GM12878 (cell line): ENCODE measurements around the gene SOX5. TPM values are rescaled to one million over a fixed set of nuclear protein-coding genes. Genes with fewer than 3 reads are reported as not detected.

Experiments used
- ATAC-seq: fragments of 200-7000 bp; cut with Tn5 transposase; 3 replicates; pipeline ENCODE4 v1.9.1; 2020; ENCODE audit warnings: mild to moderate bottlenecking, moderate library complexity
- BruUV-seq: library from RNA; stranded (reverse); fragments of 400-500 nt; replicated peaks from 2 replicates; lab custom pipeline; 2021; lab: Mats Ljungman, UMichigan
- CTCF ChIA-PET: fragments of 300-600 bp; sonication (Branson Sonifier 250); formaldehyde crosslinking; extraction: SDS; loops from one replicate; lab custom pipeline; 2021; ENCODE audit warnings: inconsistent platforms; lab: Yijun Ruan, JAX
- POLR2A ChIA-PET: fragments of 350-600 bp; formaldehyde crosslinking; extraction: SDS; loops from one replicate; lab custom pipeline; 2021; ENCODE audit warnings: inconsistent platforms; lab: Charles Lee
- RAD21 ChIA-PET: fragments of 300-600 bp; sonication (Branson Sonifier 250); formaldehyde crosslinking; loops from one replicate; lab custom pipeline; 2023; ENCODE audit warnings: antibody characterized with exemption; ENCODE audit not compliant: unreplicated experiment; lab: Charles Lee
- SMC1A ChIA-PET: fragments of 300-600 bp; sonication (Branson Sonifier 250); formaldehyde crosslinking; loops from one replicate; lab custom pipeline; 2023; ENCODE audit not compliant: unreplicated experiment, uncharacterized antibody; lab: Charles Lee
- DNase-seq: peaks from one replicate; pipeline ENCODE4 v3.0.0-alpha.2; 2011; ENCODE audit warnings: low read depth, low spot score
- FAIRE-seq: peaks from 3 replicates; lab custom pipeline; 2011; peaks lifted over from hg19 to GRCh38; lab: Jason Lieb, UNC
- H2AFZ ChIP-seq: 2 replicates; pipeline ENCODE4 v1.6.0; 2011; ENCODE audit warnings: low read depth, low read length, control low read depth; ENCODE audit not compliant: control insufficient read depth
- H3K27ac ChIP-seq: 2 replicates; pipeline ENCODE4 v1.5.1; 2011; ENCODE audit warnings: control low read depth; ENCODE audit not compliant: control insufficient read depth, insufficient read depth
- H3K27me3 ChIP-seq, 2 experiments: replicated peaks in 1 of 2; 2 replicates each; pipeline versions ENCODE4 v1.6.0 to v1.6.1; 2011; ENCODE audit warnings: low read length in 1 of 2; ENCODE audit not compliant: control insufficient read depth in 2 of 2, insufficient read depth in 2 of 2
- H3K36me3 ChIP-seq, 2 experiments: 2 replicates each; pipeline ENCODE4 v1.5.1; 2011; ENCODE audit warnings: low read length in 1 of 2; ENCODE audit not compliant: control insufficient read depth in 2 of 2, insufficient read depth in 2 of 2
- H3K4me1 ChIP-seq: 2 replicates; pipeline ENCODE4 v1.6.1; 2011; ENCODE audit warnings: mild to moderate bottlenecking, low read length, moderate library complexity, mixed read lengths; ENCODE audit not compliant: control insufficient read depth, insufficient read depth
- H3K4me2 ChIP-seq: 2 replicates; pipeline ENCODE4 v1.6.0; 2011; ENCODE audit warnings: control low read depth; ENCODE audit not compliant: control insufficient read depth, insufficient read depth
- H3K4me3 ChIP-seq: fragments of 200-600 bp; sonication (generic); 2 replicates; pipeline ENCODE4 v1.5.1; 2016
- H3K79me2 ChIP-seq: 2 replicates; pipeline ENCODE4 v1.6.0; 2011; ENCODE audit warnings: low read length; ENCODE audit not compliant: control insufficient read depth, insufficient read depth
- H3K9ac ChIP-seq: 2 replicates; pipeline ENCODE4 v1.8.0; 2011; ENCODE audit warnings: low read length, control low read depth, mixed read lengths; ENCODE audit not compliant: control insufficient read depth, insufficient read depth
- H3K9me3 ChIP-seq: replicated peaks from 3 replicates; pipeline ENCODE4 v1.5.1; 2011; ENCODE audit warnings: mild to moderate bottlenecking, low read length; ENCODE audit not compliant: control insufficient read depth, insufficient read depth
- H4K20me1 ChIP-seq: 2 replicates; pipeline ENCODE4 v1.6.0; 2011; ENCODE audit not compliant: control insufficient read depth, insufficient read depth
- BCLAF1 ChIP-seq: fragments of 450-650 bp; IDR thresholded peaks from 2 replicates; pipeline ENCODE4 v1.6.1; 2017; ENCODE audit warnings: antibody characterized with exemption, mild to moderate bottlenecking, moderate library complexity
- CBFB ChIP-seq: IDR thresholded peaks from 2 replicates; pipeline ENCODE4 v1.6.1; 2016; ENCODE audit warnings: antibody characterized with exemption, low read depth
- CTCF ChIP-seq, 3 experiments: IDR thresholded peaks in 2 of 3; conservative IDR thresholded peaks in 1 of 3; 2 replicates each; pipeline ENCODE4 v1.5.1; 2011; ENCODE audit warnings: low read depth in 3 of 3, low read length in 3 of 3, mild to moderate bottlenecking in 3 of 3, control low read depth in 2 of 3, moderate library complexity in 2 of 3, inconsistent platforms in 1 of 3, mixed read lengths in 1 of 3; ENCODE audit not compliant: control insufficient read depth in 2 of 3, insufficient read depth in 1 of 3; ENCODE audit errors: extremely low read depth in 1 of 3
- E2F4 ChIP-seq: IDR thresholded peaks from 2 replicates; pipeline ENCODE4 v1.6.1; 2012; ENCODE audit warnings: low read depth, low read length, improper control_type of control experiment
- EP300 ChIP-seq, 2 experiments: fragments of 150-350 bp in 1 of 2; IDR thresholded peaks; 2 replicates each; pipeline ENCODE4 v1.6.1; 2011 to 2012; ENCODE audit warnings: low read depth in 2 of 2, low read length in 2 of 2, borderline replicate concordance in 1 of 2, improper control_type of control experiment in 1 of 2, inconsistent platforms in 1 of 2; ENCODE audit not compliant: control insufficient read depth in 1 of 2
- ETV6 ChIP-seq, 2 experiments: fragments of 450-650 bp in 1 of 2; IDR thresholded peaks in 1 of 2; conservative IDR thresholded peaks in 1 of 2; 2 replicates each; pipeline ENCODE4 v1.6.1; 2014; ENCODE audit warnings: antibody characterized with exemption in 1 of 2, borderline replicate concordance in 1 of 2, low read depth in 1 of 2, mild to moderate bottlenecking in 1 of 2, moderate library complexity in 1 of 2
- FOXK2 ChIP-seq: fragments of 450-650 bp; IDR thresholded peaks from 2 replicates; pipeline ENCODE4 v1.6.1; 2017; ENCODE audit warnings: mild to moderate bottlenecking, moderate library complexity
- JUNB ChIP-seq: IDR thresholded peaks from 2 replicates; pipeline ENCODE4 v1.6.1; 2016; ENCODE audit warnings: antibody characterized with exemption, mild to moderate bottlenecking
- RELB ChIP-seq: fragments of 450-650 bp; IDR thresholded peaks from 2 replicates; pipeline ENCODE4 v1.6.1; 2017; ENCODE audit warnings: low read depth, mild to moderate bottlenecking, moderate library complexity
- ZNF687 ChIP-seq: fragments of 450-650 bp; IDR thresholded peaks from 2 replicates; pipeline ENCODE4 v1.6.1; 2017; ENCODE audit warnings: mild to moderate bottlenecking, moderate library complexity
- WGBS: methylation state at CpG from one replicate; pipeline ENCODE4 v1.1.6; 2016; ENCODE audit warnings: low lambda C conversion rate; ENCODE audit not compliant: insufficient replicate concordance, insufficient coverage; ENCODE audit errors: missing lambda C conversion rate; 5-methylcytosine and 5-hydroxymethylcytosine counted together
- in situ Hi-C: fragments of 300-500 bp; cut with MboI; formaldehyde crosslinking; loops from 9 replicates; pipeline ENCODE4 v1.14.3; 2018; ENCODE audit warnings: mixed read lengths
- intact Hi-C: fragments of 100-400 bp; cut with micrococcal nuclease; formaldehyde crosslinking; loops from one replicate; pipeline ENCODE4 v1.14.2; 2022; ENCODE audit not compliant: unreplicated experiment
- polyA plus RNA-seq, 11 experiments: library from polyadenylated mRNA; depleted of rRNA in 4 of 11; unstranded in 6 of 11; stranded (reverse) in 5 of 11; fragments of >200 nt; fragmentation: Nextera tagmentation in 4 of 11; fragmentation: Illumina TruSeq in 1 of 11; extraction: Ambion mirVana in 4 of 11; extraction: Trizol in 1 of 11; gene quantifications; 1 replicate in 1 of 11; 2 replicates in 10 of 11; pipeline versions ENCODE4 v1.2.1 to v1.2.3, GENCODE V29; 2011 to 2016; ENCODE audit warnings: inconsistent platforms in 2 of 11, missing spikeins in 2 of 11, low read depth in 1 of 11
- total RNA-seq, 4 experiments: library from RNA; depleted of rRNA in 3 of 4; stranded (reverse); fragments of >200 nt in 3 of 4; fragmentation: Illumina TruSeq in 1 of 4; extraction: Trizol in 1 of 4; gene quantifications; 2 replicates each; pipeline versions ENCODE4 v1.2.1 to v1.2.3, GENCODE V29; 2013 to 2021

Gene SOX5
- total and polyA plus RNA-seq, 10 of the 15 experiments (the other 5 are each of a cell fraction or from before 2014, with no cell fraction given), result 0.08 to 1.0 (median 0.24) TPM

- no peak overlapping the region for H3K9ac ChIP-seq
- RAD21 ChIA-PET, result interaction anchor here (0.5 kb wide), 1 partner anchor 1245 kb away, joined by 3 read pairs; no protein-coding TSS in a partner anchor
- H3K36me3 ChIP-seq, result no peaks in the 10 kb centered on the region
- BruUV-seq, result no TSS peak
- no peak overlapping the region for H3K4me3 ChIP-seq
- FAIRE-seq, result no peak
- CTCF ChIA-PET, result no interaction called here
- ATAC-seq, result no peak
- no peaks in the 10 kb centered on the region for H3K27me3 ChIP-seq
- intact Hi-C loops, result no loop called here
- H3K4me2 ChIP-seq, result no peak overlapping the region
- H3K79me2 ChIP-seq, result no peaks in the 10 kb centered on the region
- DNase-seq, result no peak
- H3K9me3 ChIP-seq, result no peaks in the 10 kb centered on the region
- H2AFZ ChIP-seq, result no peak overlapping the region
- H4K20me1 ChIP-seq, result no peaks in the 10 kb centered on the region
- POLR2A ChIA-PET, result no interaction called here
- no peaks in the 10 kb centered on the region for H3K4me1 ChIP-seq
- WGBS, result 18% methylated on average over 2 of the region's 2 CpGs
- in situ Hi-C loops, result no loop called here
- SMC1A ChIA-PET, result interaction anchor here (0.6 to 0.8 kb wide), 2 partner anchors 16 to 34 kb away, joined by 3 to 4 read pairs; no protein-coding TSS in a partner anchor
- H3K27ac ChIP-seq, result no peak overlapping the region
- TF ChIP-seq E2F4 (no peak), FOXK2 (no peak), ETV6 (conservative IDR thresholded peaks at IDR 0.05 in 1 of 2, IDR thresholded peaks at IDR 0.05 in 1 of 2; ENCODE audit: borderline replicate concordance in 1 of 2, low read depth in 1 of 2) (no peak), JUNB (no peak), BCLAF1 (no peak), EP300 (IDR thresholded peaks at IDR 0.05; ENCODE audit: borderline replicate concordance in 1 of 2, control insufficient read depth in 1 of 2, low read depth in 2 of 2, low read length in 2 of 2) (no peak), RELB (no peak), ZNF687 (no peak), CBFB (no peak), CTCF (IDR thresholded peaks at IDR 0.05 in 2 of 3, conservative IDR thresholded peaks at IDR 0.05 in 1 of 3; ENCODE audit: control insufficient read depth in 2 of 3, extremely low read depth in 1 of 3, insufficient read depth in 1 of 3, low read depth in 3 of 3, low read length in 3 of 3) (no peak)
Observed at GRCh38 chr12:23885394-23885793, 64.1 kb downstream of the SOX5 start.
